COLO668 (cell line): Measurements from ENCODE around the gene PHLDB3.
"Not testable (repeated sequence)": the region's sequence is repeated elsewhere in the genome, so short reads cannot be mapped to it uniquely, and the experiment has no call there.

ENCODE experiments used
- DNase-seq: peaks from one replicate; lab custom pipeline; 2025; ENCODE audit not compliant: unreplicated experiment; lab: John Stamatoyannopoulos, UW

Gene PHLDB3

GRCh38 chr19:43504426-43505185 is at the start of gene PHLDB3:
Gene PHLDB3 (minus strand): TSS chr19:43504746. CDS start chr19:43504118, 628 bp downstream.
- peak; percentile 29 for DNase-seq

- no peak for DNase-seq
These were observed 49.1 kb upstream of the PHLDB3 start for GRCh38 chr19:43553656-43554055.

- no peak for DNase-seq
These were observed 48.1 kb upstream of the PHLDB3 start for GRCh38 chr19:43552616-43553015.

- DNase-seq: no peak
These were observed 47.6 kb upstream of the PHLDB3 start for GRCh38 chr19:43552198-43552450.

GRCh38 chr19:43551399-43552197 is 47.1 kb upstream of the PHLDB3 start:
- no peak for DNase-seq

GRCh38 chr19:43548706-43549105 is 44.2 kb upstream of the PHLDB3 start:
- no peak for DNase-seq

- DNase-seq: not testable (repeated sequence)
These were observed 43.4 kb upstream of the PHLDB3 start for GRCh38 chr19:43547926-43548325.

- no peak for DNase-seq
These were observed 42.0 kb upstream of the PHLDB3 start for GRCh38 chr19:43546581-43546980.

GRCh38 chr19:43545981-43546380 is 41.4 kb upstream of the PHLDB3 start:
- DNase-seq: no peak

GRCh38 chr19:43545276-43545675 is 40.7 kb upstream of the PHLDB3 start:
- no peak for DNase-seq

- DNase-seq: no peak
These were observed 39.5 kb upstream of the PHLDB3 start for GRCh38 chr19:43544077-43544476.

- DNase-seq: no peak
These were observed 37.5 kb upstream of the PHLDB3 start for GRCh38 chr19:43541920-43542650.

- DNase-seq: no peak
These were observed 35.8 kb upstream of the PHLDB3 start for GRCh38 chr19:43540381-43540780.

GRCh38 chr19:43538922-43539321 is 34.4 kb upstream of the PHLDB3 start:
- no peak for DNase-seq

- peak; percentile 52 for DNase-seq
These were observed 30.5 kb upstream of the PHLDB3 start for GRCh38 chr19:43534816-43535761.

GRCh38 chr19:43534305-43534815 is 29.8 kb upstream of the PHLDB3 start:
- no peak for DNase-seq

GRCh38 chr19:43533546-43534304 is 29.2 kb upstream of the PHLDB3 start:
- DNase-seq: peak; percentile 90

GRCh38 chr19:43532962-43533545 is 28.5 kb upstream of the PHLDB3 start, which contains the start of gene ZNF575:
Gene ZNF575 (plus strand): TSS chr19:43533188. CDS start chr19:43534423, 1,235 bp downstream.
- peak; percentile 94 for DNase-seq

GRCh38 chr19:43532571-43532961 is 28.0 kb upstream of the PHLDB3 start:
- peak; percentile 64 for DNase-seq
